IMR-90 (cell line): ENCODE data around the gene ARHGAP15. TPM values are rescaled to one million over a fixed set of nuclear protein-coding genes. Genes with fewer than 3 reads are reported as not detected.

Experiments
- ATAC-seq: fragments of 200-7000 bp; cut with Tn5 transposase; 2 replicates; pipeline ENCODE4 v1.9.1; 2020; ENCODE audit warnings: low read depth, mild to moderate bottlenecking, moderate library complexity
- BruUV-seq: library from RNA; stranded (reverse); fragments of 400-500 nt; replicated peaks from 2 replicates; lab custom pipeline; 2021; lab: Mats Ljungman, UMichigan
- CTCF ChIA-PET: fragments of 300-600 bp; formaldehyde crosslinking; extraction: SDS; loops from one replicate; lab custom pipeline; 2021; ENCODE audit warnings: antibody characterized with exemption; lab: Yijun Ruan, JAX
- POLR2A ChIA-PET: fragments of 300-600 bp; sonication (Branson Sonifier 250); formaldehyde crosslinking; loops from one replicate; lab custom pipeline; 2022; ENCODE audit warnings: antibody characterized with exemption; ENCODE audit not compliant: unreplicated experiment; lab: Charles Lee
- DNase-seq: peaks from one replicate; pipeline ENCODE4 v3.0.0; 2013
- H2AFZ ChIP-seq: replicated peaks from 2 replicates; pipeline ENCODE3; 2013; ENCODE audit warnings: low read length, mild to moderate bottlenecking; ENCODE audit not compliant: poor library complexity
- H2AK5ac ChIP-seq: 2 replicates; pipeline ENCODE4 v1.6.1; 2013; ENCODE audit warnings: low read depth, low read length, inconsistent platforms
- H2AK9ac ChIP-seq: replicated peaks from 2 replicates; pipeline ENCODE3; 2013; ENCODE audit warnings: mild to moderate bottlenecking, low read depth, low read length, moderate library complexity; ENCODE audit not compliant: poor library complexity
- H2BK120ac ChIP-seq: 2 replicates; pipeline ENCODE4 v1.6.1; 2013; ENCODE audit warnings: low read depth, low read length, inconsistent platforms
- H2BK15ac ChIP-seq: 3 replicates; pipeline ENCODE4 v1.6.1; 2013; ENCODE audit warnings: low read depth, low read length, inconsistent platforms
- H2BK20ac ChIP-seq: 2 replicates; pipeline ENCODE4 v1.6.1; 2013; ENCODE audit warnings: low read depth, mild to moderate bottlenecking, inconsistent platforms, low read length, moderate library complexity
- H2BK5ac ChIP-seq: 2 replicates; pipeline ENCODE4 v1.6.1; 2013; ENCODE audit warnings: mild to moderate bottlenecking, low read depth, low read length, inconsistent platforms; ENCODE audit not compliant: poor library complexity, severe bottlenecking
- H3K14ac ChIP-seq: replicated peaks from 2 replicates; pipeline ENCODE4 v1.6.1; 2013; ENCODE audit warnings: low read depth, low read length, inconsistent platforms
- H3K18ac ChIP-seq: 2 replicates; pipeline ENCODE4 v1.6.1; 2013; ENCODE audit warnings: low read depth, low read length, control low read depth
- H3K23ac ChIP-seq: 2 replicates; pipeline ENCODE4 v1.6.1; 2013; ENCODE audit warnings: low read depth, low read length, inconsistent platforms
- H3K27ac ChIP-seq: 2 replicates; pipeline ENCODE4 v1.5.1; 2013; ENCODE audit warnings: mild to moderate bottlenecking, control low read depth, low read length; ENCODE audit not compliant: insufficient read depth
- H3K27me3 ChIP-seq: 2 replicates; pipeline ENCODE4 v1.6.1; 2013; ENCODE audit warnings: low read length; ENCODE audit not compliant: control insufficient read depth, insufficient read depth
- H3K36me3 ChIP-seq: 2 replicates; pipeline ENCODE4 v1.6.1; 2013; ENCODE audit warnings: low read length, mixed read lengths; ENCODE audit not compliant: control insufficient read depth, insufficient read depth
- H3K4ac ChIP-seq: 2 replicates; pipeline ENCODE4 v1.6.1; 2013; ENCODE audit warnings: low read depth, low read length, inconsistent platforms
- H3K4me1 ChIP-seq: 2 replicates; pipeline ENCODE4 v1.6.1; 2013; ENCODE audit warnings: low read length, mixed read lengths; ENCODE audit not compliant: control insufficient read depth, insufficient read depth
- H3K4me2 ChIP-seq: 2 replicates; pipeline ENCODE4 v1.6.1; 2013; ENCODE audit warnings: low read depth, mild to moderate bottlenecking, control low read depth, low read length, moderate library complexity
- H3K4me3 ChIP-seq: 2 replicates; pipeline ENCODE4 v1.5.1; 2013; ENCODE audit warnings: low read depth, mild to moderate bottlenecking, control low read depth, low read length, moderate library complexity; ENCODE audit not compliant: insufficient read depth
- H3K56ac ChIP-seq: 2 replicates; pipeline ENCODE4 v1.6.1; 2013; ENCODE audit warnings: low read length, inconsistent platforms; ENCODE audit not compliant: insufficient read depth; ENCODE audit errors: extremely low read depth
- H3K79me1 ChIP-seq, 2 experiments: 2 replicates each; pipeline ENCODE4 v1.6.1; 2013; ENCODE audit warnings: low read length in 2 of 2, inconsistent platforms in 1 of 2, low read depth in 1 of 2
- H3K9ac ChIP-seq: 2 replicates; pipeline ENCODE4 v1.6.1; 2013; ENCODE audit warnings: low read depth, low read length, control low read depth
- H3K9me1 ChIP-seq: 2 replicates; pipeline ENCODE4 v1.6.1; 2013; ENCODE audit warnings: low read length, inconsistent platforms; ENCODE audit not compliant: insufficient read depth
- H3K9me3 ChIP-seq: 2 replicates; pipeline ENCODE4 v1.6.1; 2013; ENCODE audit warnings: low read length; ENCODE audit not compliant: control insufficient read depth, insufficient read depth
- H4K20me1 ChIP-seq: 2 replicates; pipeline ENCODE4 v1.6.1; 2013; ENCODE audit warnings: low read length, inconsistent platforms; ENCODE audit not compliant: insufficient read depth
- H4K5ac ChIP-seq: 2 replicates; pipeline ENCODE4 v1.6.1; 2013; ENCODE audit warnings: mild to moderate bottlenecking, low read depth, low read length, control low read depth
- H4K8ac ChIP-seq, 2 experiments: 2 replicates each; pipeline ENCODE4 v1.6.1; 2013; ENCODE audit warnings: low read depth in 2 of 2, low read length in 2 of 2, control low read depth in 1 of 2, inconsistent platforms in 1 of 2
- H4K91ac ChIP-seq: 2 replicates; pipeline ENCODE4 v1.6.1; 2013; ENCODE audit warnings: low read depth, low read length, inconsistent platforms; ENCODE audit not compliant: insufficient read depth
- BHLHE40 ChIP-seq: fragments of 150-350 bp; IDR thresholded peaks from 2 replicates; pipeline ENCODE4 v1.6.1; 2016; ENCODE audit warnings: mild to moderate bottlenecking, low read depth, low read length
- CEBPB ChIP-seq: IDR thresholded peaks from 2 replicates; pipeline ENCODE4 v1.6.1; 2012; ENCODE audit warnings: low read depth, low read length, improper control_type of control experiment
- CHD1 ChIP-seq: IDR thresholded peaks from 2 replicates; pipeline ENCODE4 v1.6.1; 2012; ENCODE audit warnings: low read depth, low read length, improper control_type of control experiment
- FOS ChIP-seq: fragments of 150-350 bp; IDR thresholded peaks from 2 replicates; pipeline ENCODE4 v1.6.1; 2016; ENCODE audit warnings: low read depth, low read length
- MAFK ChIP-seq: IDR thresholded peaks from 2 replicates; pipeline ENCODE4 v1.6.1; 2012; ENCODE audit warnings: low read depth, low read length, improper control_type of control experiment
- MAZ ChIP-seq: IDR thresholded peaks from 2 replicates; pipeline ENCODE4 v1.6.1; 2012; ENCODE audit warnings: low read depth, mild to moderate bottlenecking, low read length, improper control_type of control experiment, moderate library complexity, borderline replicate concordance
- MXI1 ChIP-seq: IDR thresholded peaks from 2 replicates; pipeline ENCODE4 v1.6.1; 2012; ENCODE audit warnings: low read depth, mild to moderate bottlenecking, low read length, moderate library complexity, borderline replicate concordance
- NFE2L2 ChIP-seq: fragments of 150-350 bp; IDR thresholded peaks from 2 replicates; pipeline ENCODE4 v1.6.1; 2016; ENCODE audit warnings: low read depth, mild to moderate bottlenecking, low read length
- POLR2A ChIP-seq: IDR thresholded peaks from 2 replicates; pipeline ENCODE4 v1.6.1; 2012; ENCODE audit warnings: mild to moderate bottlenecking, low read depth, low read length
- RAD21 ChIP-seq: IDR thresholded peaks from 2 replicates; pipeline ENCODE4 v1.6.1; 2012; ENCODE audit warnings: low read length, improper control_type of control experiment
- RCOR1 ChIP-seq: IDR thresholded peaks from 2 replicates; pipeline ENCODE4 v1.6.1; 2012; ENCODE audit warnings: mild to moderate bottlenecking, low read length, improper control_type of control experiment; ENCODE audit not compliant: insufficient replicate concordance
- RFX5 ChIP-seq: IDR thresholded peaks from 2 replicates; pipeline ENCODE4 v1.8.0; 2012; ENCODE audit warnings: low read depth, mild to moderate bottlenecking, low read length, moderate library complexity
- SMC3 ChIP-seq: fragments of 150-350 bp; IDR thresholded peaks from 2 replicates; pipeline ENCODE4 v1.6.1; 2016; ENCODE audit warnings: low read depth, mild to moderate bottlenecking, antibody characterized with exemption, low read length, moderate library complexity
- WGBS, 2 experiments: methylation state at CpG; one replicate each; pipeline versions ENCODE4 v1.1.5 to v1.1.7; 2013; ENCODE audit warnings: missing lambda C conversion rate in 2 of 2; ENCODE audit not compliant: insufficient read length in 1 of 2; ENCODE audit errors: extremely low coverage in 2 of 2; 5-methylcytosine and 5-hydroxymethylcytosine counted together
- dilution Hi-C: fragments of 300-500 bp; cut with HindIII; formaldehyde crosslinking; loops from one replicate; pipeline ENCODE4 v1.14.3; 2018; ENCODE audit warnings: low sequenced_read_pairs; ENCODE audit not compliant: unreplicated experiment
- in situ Hi-C: fragments of 300-500 bp; cut with MboI; formaldehyde crosslinking; loops from 3 replicates; pipeline ENCODE4 v1.14.3; 2019; ENCODE audit warnings: low sequenced_read_pairs, inconsistent platforms, mixed read lengths
- intact Hi-C: fragments of 100-400 bp; cut with micrococcal nuclease; formaldehyde crosslinking; loops from 2 replicates; pipeline ENCODE4 v1.10.0; 2022
- polyA plus RNA-seq, 3 experiments: library from polyadenylated mRNA; depleted of rRNA; stranded (reverse); fragments of >200 nt; gene quantifications; 2 replicates each; pipeline ENCODE4 v1.2.3, GENCODE V29; 2012; ENCODE audit warnings: low replicate concordance in 1 of 3
- total RNA-seq: library from RNA; depleted of rRNA; stranded (reverse); fragments of >200 nt; gene quantifications from 2 replicates; pipeline ENCODE4 v1.2.3, GENCODE V29; 2012
- TF ChIP-seq, protein P1 (sequence below): conservative IDR thresholded peaks from 2 replicates; pipeline ENCODE4 v1.5.1; 2012; ENCODE audit warnings: mild to moderate bottlenecking, low read depth, low read length, improper control_type of control experiment
- TF ChIP-seq, protein P2 (sequence below): fragments of 150-350 bp; IDR thresholded peaks from 2 replicates; pipeline ENCODE4 v1.6.1; 2016; ENCODE audit warnings: low read depth, mild to moderate bottlenecking, low read length, moderate library complexity, borderline replicate concordance
- TF ChIP-seq, protein P3 (sequence below): fragments of 150-350 bp; IDR thresholded peaks from 2 replicates; pipeline ENCODE4 v1.6.1; 2017; ENCODE audit warnings: mild to moderate bottlenecking, antibody characterized with exemption, low read length, low read depth

ARHGAP15 gene
- total and polyA plus RNA-seq, 2 of the 4 experiments (the other 2 are of a cell fraction), result not detected

DNA sequence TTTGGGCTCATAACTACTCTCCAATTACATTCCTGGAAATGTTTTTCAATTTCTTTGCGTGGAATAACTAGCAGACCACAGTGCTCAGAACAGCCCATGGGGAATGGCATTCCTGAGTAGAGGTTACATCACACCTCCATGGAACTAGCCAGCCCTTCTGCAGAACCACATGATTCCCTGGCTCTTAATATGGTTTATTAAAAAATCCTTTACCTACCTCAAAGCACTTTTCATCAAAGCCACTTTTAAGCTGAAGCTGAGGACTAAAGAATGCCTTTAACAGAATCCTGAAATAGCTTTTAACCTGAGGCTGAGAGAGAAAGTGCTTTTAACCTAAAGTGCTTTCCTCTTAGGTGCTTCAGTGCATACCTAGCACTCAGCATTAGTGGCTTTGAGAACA, 376.3 kb downstream of the ARHGAP15 start:
- Histone ChIP-seq H3K4me2 (no peak overlapping the region), H2BK5ac (no peak overlapping the region), H3K36me3 (no peaks in the 10 kb centered on the region), H4K5ac (no peak overlapping the region), H2BK120ac (no peak overlapping the region), H2AK5ac (no peak overlapping the region), H2BK15ac (no peak overlapping the region), H3K56ac (no peak overlapping the region), H3K9me3 (no peaks in the 10 kb centered on the region), H3K27me3 (no peaks in the 10 kb centered on the region), H4K91ac (no peak overlapping the region), H3K4ac (no peak overlapping the region), H3K18ac (no peak overlapping the region), H3K14ac (0 out of 2 replicates have a peak overlapping the region, but pooled peaks have one; percentile 23), H3K23ac (no peak overlapping the region), H3K4me3 (no peak overlapping the region), H3K27ac (no peak overlapping the region), H3K9me1 (no peaks in the 10 kb centered on the region), H4K20me1 (no peaks in the 10 kb centered on the region), H3K9ac (no peak overlapping the region), H3K79me1 (no peaks in the 10 kb centered on the region), H2AFZ (no peak overlapping the region), H3K4me1 (no peaks in the 10 kb centered on the region), H2BK20ac (no peak overlapping the region), H2AK9ac (no peak overlapping the region), H4K8ac (no peak overlapping the region)
- ChIA-PET CTCF (interaction anchor here (0.6 to 1.4 kb wide), 2 partner anchors 10 to 60 kb away, joined by 3 to 6 read pairs; no protein-coding TSS in a partner anchor), POLR2A (no interaction called here)
- no TSS peak for BruUV-seq
- in situ Hi-C loops (loop anchor here (25.0 kb wide), 1 partner anchor 1007 kb away; the partner anchor contains the start of gene ZEB2), dilution Hi-C loops (no loop called here), intact Hi-C loops (no loop called here)
- TF ChIP-seq MAZ (no peak), RAD21 (no peak), RFX5 (no peak), FOS (no peak), SMC3 (no peak), NFE2L2 (no peak), MXI1 (no peak), BHLHE40 (no peak), RCOR1 (no peak), CEBPB (no peak), MAFK (no peak), CHD1 (no peak), POLR2A (no peak)
- TF ChIP-seq, protein P1, sequence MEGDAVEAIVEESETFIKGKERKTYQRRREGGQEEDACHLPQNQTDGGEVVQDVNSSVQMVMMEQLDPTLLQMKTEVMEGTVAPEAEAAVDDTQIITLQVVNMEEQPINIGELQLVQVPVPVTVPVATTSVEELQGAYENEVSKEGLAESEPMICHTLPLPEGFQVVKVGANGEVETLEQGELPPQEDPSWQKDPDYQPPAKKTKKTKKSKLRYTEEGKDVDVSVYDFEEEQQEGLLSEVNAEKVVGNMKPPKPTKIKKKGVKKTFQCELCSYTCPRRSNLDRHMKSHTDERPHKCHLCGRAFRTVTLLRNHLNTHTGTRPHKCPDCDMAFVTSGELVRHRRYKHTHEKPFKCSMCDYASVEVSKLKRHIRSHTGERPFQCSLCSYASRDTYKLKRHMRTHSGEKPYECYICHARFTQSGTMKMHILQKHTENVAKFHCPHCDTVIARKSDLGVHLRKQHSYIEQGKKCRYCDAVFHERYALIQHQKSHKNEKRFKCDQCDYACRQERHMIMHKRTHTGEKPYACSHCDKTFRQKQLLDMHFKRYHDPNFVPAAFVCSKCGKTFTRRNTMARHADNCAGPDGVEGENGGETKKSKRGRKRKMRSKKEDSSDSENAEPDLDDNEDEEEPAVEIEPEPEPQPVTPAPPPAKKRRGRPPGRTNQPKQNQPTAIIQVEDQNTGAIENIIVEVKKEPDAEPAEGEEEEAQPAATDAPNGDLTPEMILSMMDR, result no peak
- TF ChIP-seq, protein P2, sequence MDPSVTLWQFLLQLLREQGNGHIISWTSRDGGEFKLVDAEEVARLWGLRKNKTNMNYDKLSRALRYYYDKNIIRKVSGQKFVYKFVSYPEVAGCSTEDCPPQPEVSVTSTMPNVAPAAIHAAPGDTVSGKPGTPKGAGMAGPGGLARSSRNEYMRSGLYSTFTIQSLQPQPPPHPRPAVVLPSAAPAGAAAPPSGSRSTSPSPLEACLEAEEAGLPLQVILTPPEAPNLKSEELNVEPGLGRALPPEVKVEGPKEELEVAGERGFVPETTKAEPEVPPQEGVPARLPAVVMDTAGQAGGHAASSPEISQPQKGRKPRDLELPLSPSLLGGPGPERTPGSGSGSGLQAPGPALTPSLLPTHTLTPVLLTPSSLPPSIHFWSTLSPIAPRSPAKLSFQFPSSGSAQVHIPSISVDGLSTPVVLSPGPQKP, result no peak
- TF ChIP-seq, protein P3, sequence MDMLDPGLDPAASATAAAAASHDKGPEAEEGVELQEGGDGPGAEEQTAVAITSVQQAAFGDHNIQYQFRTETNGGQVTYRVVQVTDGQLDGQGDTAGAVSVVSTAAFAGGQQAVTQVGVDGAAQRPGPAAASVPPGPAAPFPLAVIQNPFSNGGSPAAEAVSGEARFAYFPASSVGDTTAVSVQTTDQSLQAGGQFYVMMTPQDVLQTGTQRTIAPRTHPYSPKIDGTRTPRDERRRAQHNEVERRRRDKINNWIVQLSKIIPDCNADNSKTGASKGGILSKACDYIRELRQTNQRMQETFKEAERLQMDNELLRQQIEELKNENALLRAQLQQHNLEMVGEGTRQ, result no peak
- WGBS, 2 experiments, result no CpG with 5 or more reads among the region's 1 CpG
- ATAC-seq, result no peak
- DNase-seq, result peak; percentile 8
